ENCODE data around the gene PPP3R1. TPM values are rescaled to one million over a fixed set of nuclear protein-coding genes. Genes with fewer than 3 reads are reported as not detected.

Gene PPP3R1
- total RNA-seq, 2 donors from 2014 or later = 37.8 to 39.3 TPM

DNA sequence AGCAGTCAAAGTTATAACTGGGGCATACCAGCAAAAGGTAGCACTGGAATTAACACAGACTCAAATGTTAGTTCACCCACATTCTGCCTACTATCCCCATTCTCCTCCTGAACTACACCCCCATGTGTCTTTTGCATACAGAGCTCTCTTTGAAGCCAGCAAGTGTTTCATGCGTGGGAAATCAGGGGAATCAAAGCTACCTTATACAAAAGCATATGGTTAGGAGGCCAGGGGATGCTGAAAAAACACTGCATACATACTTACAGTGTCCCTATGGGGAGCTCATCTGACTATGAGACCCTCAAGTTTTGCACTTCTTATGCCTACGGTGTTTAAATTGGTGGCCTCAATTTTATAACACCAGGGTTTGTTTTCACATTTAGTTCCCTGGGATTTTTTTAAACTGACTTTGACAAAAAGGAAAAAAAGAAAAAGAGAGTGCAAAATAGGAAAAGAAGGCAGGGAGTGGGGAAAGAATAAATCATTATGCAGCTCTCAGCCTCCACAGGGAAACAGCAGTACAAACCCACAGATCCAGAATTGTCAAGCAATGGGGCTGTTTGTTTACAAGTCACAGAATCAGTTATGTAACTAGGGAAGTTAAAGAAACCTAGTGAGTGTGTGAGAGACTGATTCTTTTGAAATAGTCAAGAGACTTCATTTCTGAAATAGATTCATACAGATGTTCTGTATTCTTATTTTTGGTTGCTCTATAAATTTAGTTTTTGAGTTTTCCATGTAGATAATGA, 20.1 kb upstream of the PPP3R1 start:
- ATAC-seq (peak; percentile 31 to 70), DNase-seq (no peak)
- intact Hi-C loops (cut with DNase I) = no loop called here

- no peak for ATAC-seq
Observed at GRCh38 chr2:68266655-68267054, 14.3 kb upstream of the PPP3R1 start.

DNA sequence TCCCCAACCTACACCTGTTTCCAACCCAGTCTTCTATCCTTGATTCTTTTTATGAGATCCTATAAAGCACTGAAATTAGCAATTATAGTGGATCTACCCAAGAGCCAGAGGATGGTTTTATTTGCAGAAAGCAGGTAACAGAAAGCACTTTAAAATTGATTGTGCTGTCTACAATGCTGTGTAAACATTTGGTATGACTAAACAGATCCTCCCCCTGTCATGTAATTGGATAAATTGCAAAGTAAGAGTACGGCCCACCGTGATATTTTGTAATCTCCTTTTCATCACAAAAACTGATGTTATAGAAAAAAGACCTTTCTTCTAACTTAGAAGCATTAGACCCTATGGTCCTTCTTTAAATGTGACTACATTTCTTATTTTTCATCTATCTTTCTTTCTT, 11.3 kb upstream of the PPP3R1 start:
- DNase-seq = no peak
- intact Hi-C loops (cut with DNase I) = no loop called here
- ATAC-seq = no peak

More at GRCh38 chr2:68266655-68267054, 14.3 kb upstream of the PPP3R1 start:
- DNase-seq = no peak
- intact Hi-C loops (cut with DNase I) = no loop called here

DNA sequence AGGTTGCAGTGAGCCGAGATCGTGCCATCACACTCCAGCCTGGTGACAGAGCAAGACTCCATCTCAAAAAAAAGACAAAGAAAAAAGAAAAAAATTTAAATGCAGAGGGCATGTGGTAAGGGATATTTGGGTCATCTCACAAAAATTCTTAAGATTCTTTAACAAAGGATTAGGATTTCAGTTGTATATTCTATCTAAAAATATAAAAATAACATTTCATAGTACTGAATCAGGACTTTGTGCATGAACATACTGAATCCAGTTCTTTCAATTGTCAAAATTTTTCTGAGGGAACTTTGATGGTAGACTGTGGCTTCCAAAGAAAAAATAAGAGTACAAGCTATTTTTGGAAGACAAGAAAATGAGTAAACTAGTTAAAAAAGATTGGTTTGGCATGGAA, 6.5 kb upstream of the PPP3R1 start:
- intact Hi-C loops (cut with DNase I) = no loop called here
- no peak for DNase-seq
- ATAC-seq = no peak

DNA sequence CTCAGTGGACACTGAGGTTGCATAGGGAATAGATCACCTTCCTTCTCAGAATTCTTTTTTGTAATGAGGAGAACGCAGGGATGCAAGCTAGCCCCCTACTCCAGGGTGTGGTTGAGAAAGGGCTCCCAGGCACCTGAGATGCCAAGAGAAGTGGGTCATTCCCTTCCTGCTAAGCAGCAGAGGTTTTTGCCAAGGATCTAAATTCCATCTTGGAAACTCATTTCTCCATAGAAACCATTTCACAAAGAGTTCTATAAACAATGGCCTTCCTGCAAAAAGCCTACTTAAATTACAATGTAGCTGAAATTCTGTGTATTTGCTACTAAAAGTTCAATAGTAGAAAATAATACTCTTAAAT, 3.7 kb upstream of the PPP3R1 start:
- ATAC-seq (no peak), DNase-seq (no peak)
- intact Hi-C loops (cut with DNase I) = no loop called here

- no peak for DNase-seq
- no peak for ATAC-seq
- intact Hi-C loops (cut with DNase I) = loop anchor here in 1 of 2 donors (5.0 kb wide), 1 partner anchor 56 kb away; no protein-coding TSS in a partner anchor
Observed at GRCh38 chr2:68253219-68254068, 1.1 kb upstream of the PPP3R1 start.

- intact Hi-C loops (cut with DNase I) = loop anchor here in 1 of 2 donors (5.0 kb wide), 1 partner anchor 55 kb away; no protein-coding TSS in a partner anchor
- ATAC-seq = peak; percentile 3 to 12
- DNase-seq = peak; percentile 43
Observed at GRCh38 chr2:68251855-68252399, 405 bp downstream of the PPP3R1 start.

DNA sequence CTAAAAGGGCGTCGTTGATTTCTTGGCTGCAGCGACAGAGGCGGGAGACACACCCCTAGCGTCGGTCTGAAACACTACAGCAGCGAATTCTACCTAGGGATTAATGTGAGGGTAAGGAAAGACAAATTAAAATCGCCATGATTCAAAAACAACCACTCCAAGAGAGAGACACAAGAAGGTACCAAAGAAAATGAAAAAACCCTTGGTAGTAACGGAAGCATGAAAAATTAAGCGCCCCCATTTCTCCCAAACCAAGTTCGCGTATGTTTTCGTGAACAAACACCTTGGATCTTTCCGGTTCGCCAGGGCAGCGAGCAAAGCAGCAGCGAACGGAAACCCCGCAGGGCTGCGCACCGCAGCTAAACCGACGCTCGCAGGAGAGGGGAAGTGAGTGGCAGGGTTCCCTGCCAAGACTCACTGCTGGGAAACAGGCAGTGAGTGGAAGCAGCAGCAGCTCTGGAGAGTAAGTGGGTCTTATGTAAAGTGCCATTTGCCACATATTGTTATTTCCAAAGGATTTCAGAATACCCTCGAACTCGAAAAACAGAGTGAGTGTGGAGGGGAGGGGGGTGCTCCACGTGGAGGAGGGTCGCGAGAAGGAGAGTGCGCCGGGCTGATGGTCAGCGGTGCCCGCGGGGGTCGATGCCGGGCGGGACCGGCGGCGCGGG, 1.0 kb downstream of the PPP3R1 start:
- DNase-seq (peak; percentile 66), ATAC-seq (peak; percentile 45 to 63)
- intact Hi-C loops (cut with DNase I) = loop anchor here in 1 of 2 donors (5.0 kb wide), 1 partner anchor 54 kb away; no protein-coding TSS in a partner anchor

- ATAC-seq (no peak), DNase-seq (no peak)
- intact Hi-C loops (cut with DNase I) = loop anchor here in 1 of 2 donors (5.0 kb wide), 1 partner anchor 53 kb away; no protein-coding TSS in a partner anchor
Observed at GRCh38 chr2:68250652-68251186, 1.6 kb downstream of the PPP3R1 start.

GRCh38 chr2:68250196-68250595, 2.1 kb downstream of the PPP3R1 start:
- DNase-seq (no peak), ATAC-seq (no peak)
- intact Hi-C loops (cut with DNase I) = loop anchor here in 1 of 2 donors (5.0 kb wide), 1 partner anchor 53 kb away; no protein-coding TSS in a partner anchor

- ATAC-seq = no peak
- intact Hi-C loops (cut with DNase I) = loop anchor here in 1 of 2 donors (10.0 kb wide), 1 partner anchor 54 kb away; no protein-coding TSS in a partner anchor
- no peak for DNase-seq
Observed at GRCh38 chr2:68248806-68249205, 3.5 kb downstream of the PPP3R1 start.

DNA sequence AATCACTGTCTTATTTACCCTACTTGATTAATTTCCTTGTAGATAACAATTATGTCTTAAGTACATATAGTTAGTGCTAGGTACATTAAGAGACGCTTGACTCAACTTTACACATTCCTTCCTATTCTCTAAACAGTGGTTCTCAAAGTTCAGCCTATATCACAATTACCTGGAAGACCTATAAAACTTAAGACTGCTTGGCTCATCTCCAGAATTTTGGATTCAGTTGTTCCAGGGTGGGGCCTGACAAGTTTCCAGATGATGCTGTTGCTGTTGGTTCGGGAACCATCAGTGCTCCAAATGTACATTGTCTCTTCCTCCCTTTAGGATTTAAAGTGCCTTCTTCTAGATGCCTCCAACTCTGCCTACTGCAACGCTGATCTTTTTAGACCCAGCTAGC, 4.0 kb downstream of the PPP3R1 start:
- intact Hi-C loops (cut with DNase I) = loop anchor here in 1 of 2 donors (10.0 kb wide), 1 partner anchor 54 kb away; no protein-coding TSS in a partner anchor
- DNase-seq (no peak), ATAC-seq (no peak)

- intact Hi-C loops (cut with DNase I) = loop anchor here in 1 of 2 donors (10.0 kb wide), 1 partner anchor 52 kb away; no protein-coding TSS in a partner anchor
Observed at GRCh38 chr2:68246396-68246795, 5.9 kb downstream of the PPP3R1 start.

GRCh38 chr2:68245672-68246071, 6.7 kb downstream of the PPP3R1 start:
- intact Hi-C loops (cut with DNase I) = loop anchor here in 1 of 2 donors (10.0 kb wide), 1 partner anchor 51 kb away; no protein-coding TSS in a partner anchor
- DNase-seq (no peak), ATAC-seq (no peak)

More at GRCh38 chr2:68246396-68246795, 5.9 kb downstream of the PPP3R1 start:
- no peak for ATAC-seq
- no peak for DNase-seq

GRCh38 chr2:68245066-68245465, 7.3 kb downstream of the PPP3R1 start:
- intact Hi-C loops (cut with DNase I) = loop anchor here in 1 of 2 donors (10.0 kb wide), 1 partner anchor 50 kb away; no protein-coding TSS in a partner anchor
- ATAC-seq = no peak
- DNase-seq = no peak

DNA sequence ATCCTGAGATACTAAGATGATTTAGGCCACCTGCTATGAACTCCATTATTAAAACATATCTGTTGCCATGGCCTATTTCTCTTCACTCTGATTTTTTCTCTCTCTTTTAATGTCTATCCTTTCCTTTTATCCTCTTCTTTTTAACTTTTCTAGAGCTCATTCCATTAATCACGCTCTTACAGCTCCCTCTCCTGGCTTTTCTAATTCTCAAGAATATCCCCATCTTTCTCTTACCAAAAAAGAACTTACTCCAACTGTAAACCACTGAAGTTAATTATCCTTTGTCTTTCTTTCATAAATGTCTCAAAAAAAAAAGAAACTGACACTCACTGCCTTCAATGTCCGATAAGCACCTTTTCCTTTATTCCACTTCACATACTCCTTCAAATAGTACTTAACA, 7.9 kb downstream of the PPP3R1 start:
- ATAC-seq (no peak), DNase-seq (no peak)
- intact Hi-C loops (cut with DNase I) = loop anchor here in 1 of 2 donors (10.0 kb wide), 1 partner anchor 50 kb away; no protein-coding TSS in a partner anchor

DNA sequence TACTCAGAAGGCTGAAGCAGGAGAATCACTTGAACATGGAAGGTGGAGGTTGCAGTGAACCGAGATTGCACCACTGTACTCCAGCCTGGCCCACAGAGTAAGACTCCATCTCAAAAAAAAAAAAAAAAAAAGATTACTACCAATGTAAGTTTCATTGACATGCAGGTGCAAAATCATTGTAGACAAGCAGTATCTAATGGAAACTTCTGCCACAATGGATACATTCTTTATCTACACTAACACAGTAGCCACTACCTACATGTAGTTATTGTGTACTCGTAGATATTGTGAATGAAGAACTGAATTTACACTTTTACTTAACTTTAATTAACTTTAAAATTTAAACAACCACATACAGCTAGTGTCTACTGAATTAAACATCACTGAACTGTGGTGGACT, 10.6 kb downstream of the PPP3R1 start:
- ATAC-seq (no peak), DNase-seq (no peak)
- intact Hi-C loops (cut with DNase I) = loop anchor here in 1 of 2 donors (10.0 kb wide), 1 partner anchor 47 kb away; no protein-coding TSS in a partner anchor

GRCh38 chr2:68240446-68240845, 11.9 kb downstream of the PPP3R1 start:
- DNase-seq (no peak), ATAC-seq (no peak)
- intact Hi-C loops (cut with DNase I) = loop anchor here in 1 of 2 donors (10.0 kb wide), 1 partner anchor 46 kb away; no protein-coding TSS in a partner anchor
